HT-29 (cell line): ENCODE measurements around the gene NCOA3. TPM values are rescaled to one million over a fixed set of nuclear protein-coding genes. Genes with fewer than 3 reads are reported as not detected.
A peak's percentile ranks its signal among the peaks of the same experiment; 100 is the strongest.

Experiments used
- DNase-seq: peaks from one replicate; pipeline ENCODE4 v3.0.0-alpha.2; 2015; ENCODE audit warnings: low spot score
- total RNA-seq: library from RNA; depleted of rRNA; stranded (reverse); fragments of >200 nt; shearing (Covaris generic); gene quantifications from 2 replicates; pipeline ENCODE4 v1.2.3, GENCODE V29; 2014

Gene NCOA3
- total RNA-seq, 1 experiment from 2014 or later = 14.9 TPM

DNA sequence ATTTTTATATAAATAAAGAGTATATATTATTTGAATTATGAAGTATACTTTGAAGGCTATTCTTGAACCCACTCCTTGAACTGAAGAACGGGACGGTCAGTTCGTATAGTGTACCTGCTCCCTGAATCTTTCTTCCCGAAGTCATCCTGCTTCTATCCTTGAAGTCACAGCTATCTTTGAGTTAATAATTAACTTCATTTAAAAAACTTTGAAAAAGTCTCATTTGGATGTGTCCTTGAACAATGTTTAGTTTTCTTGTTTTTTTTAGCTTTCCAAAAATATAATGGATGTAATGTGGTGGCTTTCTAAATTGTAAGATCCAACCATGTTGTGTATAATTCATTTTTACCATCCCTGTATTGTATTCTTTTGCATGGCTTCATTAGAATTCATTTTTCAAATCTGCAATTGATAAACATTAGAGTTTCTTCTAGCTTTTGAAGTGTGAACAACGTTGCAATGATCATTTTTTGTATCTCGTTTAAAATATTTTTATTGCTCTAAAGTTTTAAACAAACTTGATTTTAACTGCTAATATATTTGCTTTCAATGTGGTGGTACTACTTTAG is 94.4 kb downstream of the NCOA3 start:
- no peak for DNase-seq

DNA sequence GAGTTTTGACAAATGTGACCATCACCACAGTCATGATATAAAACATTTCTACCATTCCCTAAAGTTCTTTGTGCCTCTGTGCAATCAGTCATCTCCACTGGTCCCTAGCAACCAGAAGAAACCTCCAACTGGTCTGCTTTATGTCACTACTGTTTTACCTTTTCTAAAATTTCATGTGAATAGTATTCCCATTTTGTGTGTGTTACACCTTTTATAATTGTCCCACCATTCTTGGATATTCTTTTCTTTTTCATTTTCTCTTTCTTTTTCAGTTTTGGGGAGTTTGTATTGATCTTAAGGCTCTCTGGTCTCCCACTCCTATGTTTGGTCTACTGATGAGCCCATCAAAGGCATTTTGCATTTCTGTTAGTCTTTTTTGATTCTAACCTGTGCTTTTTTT is 95.4 kb downstream of the NCOA3 start:
- DNase-seq = no peak

DNA sequence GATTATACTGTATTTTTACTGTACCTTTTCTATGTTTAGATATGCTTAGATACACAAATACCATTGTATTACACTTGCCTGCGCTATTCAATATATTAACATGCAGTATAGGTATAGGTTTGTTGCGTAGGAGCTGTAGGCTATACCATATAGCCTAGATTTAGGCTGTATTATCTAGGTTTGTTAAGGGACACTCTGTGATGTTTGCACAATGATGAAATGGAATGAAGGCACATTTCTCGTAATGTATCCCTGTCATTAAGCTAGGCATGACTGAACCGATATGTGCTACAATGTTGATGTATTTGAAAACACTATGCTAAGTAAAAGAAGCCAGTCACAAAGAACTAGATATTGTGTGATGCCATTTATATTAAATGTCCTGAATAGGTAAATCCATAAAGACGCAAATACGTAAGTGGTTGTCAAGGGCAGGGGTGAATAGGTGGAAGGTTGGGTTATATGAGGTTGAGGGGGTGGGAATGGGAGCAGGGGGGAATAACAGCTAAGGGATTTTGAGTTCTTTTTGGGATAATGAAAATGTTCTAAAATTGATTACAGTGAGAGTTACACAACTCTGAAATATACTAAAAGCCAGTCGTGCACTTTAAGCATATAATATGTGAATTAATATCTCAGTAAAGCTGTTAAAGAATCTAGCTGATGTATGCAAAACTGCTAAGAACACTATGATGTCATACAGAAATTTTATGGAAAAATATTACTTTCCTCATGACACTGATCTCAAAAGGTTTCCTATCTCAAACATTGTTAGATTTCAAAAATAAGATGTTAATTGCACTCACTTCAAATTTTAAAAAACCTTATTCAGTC is 97.4 kb downstream of the NCOA3 start:
- DNase-seq = no peak

DNA sequence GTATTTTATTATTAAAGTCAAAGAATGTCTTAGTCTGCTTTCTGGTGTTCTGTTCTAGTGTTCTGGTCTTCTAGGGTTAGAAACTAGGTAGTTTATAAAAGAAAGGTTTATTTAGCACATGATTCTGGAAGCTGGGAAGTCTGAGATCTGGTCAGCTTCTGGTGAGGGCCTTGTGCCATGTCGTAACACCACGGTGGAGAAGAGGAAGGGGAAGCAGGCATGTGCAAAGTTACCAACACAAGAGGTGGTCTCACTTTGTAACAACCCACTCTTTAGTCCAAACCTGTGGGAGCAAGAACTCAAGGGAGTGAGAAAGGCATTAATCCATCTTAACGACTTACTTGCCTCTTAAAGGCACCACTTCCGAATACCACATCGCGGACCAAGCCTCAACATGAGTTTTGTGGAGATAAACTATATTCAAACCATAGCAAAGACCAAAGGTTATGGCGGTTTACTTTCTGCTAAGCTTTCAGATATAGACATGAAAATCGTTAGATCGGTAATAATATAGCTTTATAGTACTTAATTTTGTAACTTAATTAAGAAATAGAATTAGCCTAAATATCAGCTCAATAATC is 99.4 kb downstream of the NCOA3 start:
- DNase-seq = no peak

DNA sequence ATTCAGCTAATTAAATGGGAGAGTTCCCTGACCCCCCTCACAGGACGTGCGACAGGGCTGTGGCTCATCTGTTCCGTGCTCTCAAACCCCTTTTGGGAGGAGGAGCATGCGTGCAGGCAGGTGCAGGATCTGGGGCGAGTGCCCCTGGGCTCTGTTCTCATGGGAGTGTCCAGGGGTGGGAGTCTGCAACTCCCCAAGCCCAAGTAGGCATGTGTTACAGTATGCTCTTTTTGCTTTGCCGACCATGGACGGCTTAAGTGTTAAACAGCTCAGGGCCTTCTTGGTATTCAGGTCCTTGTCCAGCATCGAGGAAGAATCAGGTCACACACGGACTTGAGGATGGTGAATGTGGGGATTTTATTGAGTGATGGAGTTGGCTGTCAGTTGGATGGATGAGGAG is 101.6 kb downstream of the NCOA3 start:
- DNase-seq = no peak

DNA sequence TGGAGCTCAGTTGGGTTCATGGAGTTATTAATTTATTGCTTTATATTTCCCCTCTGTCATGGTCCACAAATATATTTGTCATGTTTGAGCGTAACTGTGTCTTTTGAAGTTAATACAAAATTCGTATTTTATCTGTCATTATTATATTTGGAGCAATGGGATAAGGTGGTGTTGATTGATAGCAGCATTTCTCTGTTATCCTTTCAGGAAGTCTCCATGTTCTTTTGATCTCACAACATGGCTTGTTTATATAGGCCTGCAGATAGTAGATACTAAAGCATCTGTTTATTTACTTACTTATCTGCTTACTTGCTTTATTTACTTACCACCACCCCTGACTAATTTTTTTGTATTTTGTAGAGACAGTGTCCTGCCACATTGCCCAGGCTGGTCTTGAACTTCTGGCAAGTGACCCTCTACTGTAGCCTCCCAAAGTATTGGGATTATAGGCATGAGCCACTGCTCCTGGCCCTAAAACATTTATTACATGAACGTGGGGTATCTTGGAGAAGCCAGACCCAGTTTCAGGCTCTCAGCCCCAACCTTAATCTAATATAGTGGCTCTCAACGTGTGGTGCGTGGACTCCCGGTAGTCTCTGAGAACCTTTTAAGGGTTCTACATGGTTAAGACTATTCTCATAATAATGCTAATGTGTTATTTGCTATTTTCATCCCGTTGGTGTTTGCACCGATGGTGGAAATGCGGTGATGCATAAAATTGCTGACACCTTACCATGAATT is 104.2 kb downstream of the NCOA3 start:
- no peak for DNase-seq

DNA sequence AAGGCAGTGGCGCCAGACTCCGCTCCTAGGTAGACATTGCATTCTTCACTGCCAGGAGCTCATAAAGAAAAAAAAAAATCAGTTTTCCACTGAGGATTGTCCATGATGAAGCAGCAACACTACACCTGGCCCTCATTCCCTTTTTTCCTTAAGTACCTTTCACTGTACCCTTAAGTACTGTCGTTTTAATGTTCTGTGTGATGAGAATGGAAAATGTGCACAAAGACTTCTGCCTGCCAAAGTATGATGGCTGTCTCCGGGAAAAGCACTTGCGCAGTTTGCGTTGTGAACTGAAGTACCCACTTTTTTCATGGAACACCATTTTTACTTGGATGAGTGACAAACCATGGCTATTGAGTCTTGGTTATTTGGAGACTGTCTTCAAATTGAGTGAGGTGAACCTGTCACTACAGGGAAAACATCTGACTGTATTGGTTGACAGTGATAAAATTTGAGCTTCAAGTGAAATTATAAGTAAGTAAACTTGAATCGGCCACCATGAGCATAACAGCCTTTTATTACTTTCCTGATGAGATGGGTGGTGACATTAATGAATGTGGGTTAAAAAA is 104.8 kb downstream of the NCOA3 start:
- no peak for DNase-seq

DNA sequence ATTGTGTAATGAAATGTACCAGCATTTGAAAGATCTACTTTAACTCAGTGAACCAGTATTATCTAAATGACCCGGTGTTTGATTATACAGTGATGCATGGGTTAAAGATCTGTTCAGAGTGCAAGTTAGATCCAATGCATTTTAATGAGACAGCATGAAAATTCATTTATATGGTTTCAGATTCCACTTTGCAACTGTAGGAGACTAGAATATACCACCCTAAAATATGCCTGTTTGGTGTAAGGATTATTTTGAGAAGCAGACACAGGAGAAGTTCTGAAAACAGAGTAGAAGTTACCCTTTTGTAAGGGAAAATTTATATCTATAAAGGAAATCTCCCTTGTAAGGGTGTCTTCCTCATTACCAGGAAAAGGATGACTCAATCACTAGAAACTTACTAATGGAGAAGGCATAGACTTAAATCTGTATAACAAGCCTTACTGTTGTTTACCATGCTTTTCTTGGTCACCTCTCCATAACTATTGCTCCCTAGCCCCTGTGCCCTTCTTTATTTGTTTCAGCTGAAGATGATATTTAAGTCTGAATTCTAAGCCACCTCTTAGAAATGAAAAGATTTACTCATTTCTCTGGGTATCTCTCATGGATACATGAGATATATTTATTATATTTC is 105.4 kb downstream of the NCOA3 start:
- DNase-seq = peak; percentile 41

DNA sequence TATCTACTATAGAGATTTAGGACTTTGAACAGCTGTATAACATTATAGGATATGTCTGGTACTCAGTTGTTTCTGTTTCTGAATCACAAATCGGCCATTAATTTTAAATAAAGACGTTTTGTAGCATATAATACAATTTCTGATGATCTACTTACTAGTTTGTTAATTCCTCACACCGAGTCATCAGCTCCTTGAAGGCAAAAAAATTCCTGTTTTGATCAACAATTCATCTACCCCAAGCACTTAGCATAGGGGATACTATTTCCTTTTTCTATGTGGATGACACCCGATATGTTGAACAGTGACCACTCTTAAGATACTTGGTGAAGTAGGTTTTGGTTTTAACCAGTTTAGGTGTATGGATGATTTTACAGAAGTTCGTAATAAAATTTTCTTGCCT is 107.3 kb downstream of the NCOA3 start:
- no peak for DNase-seq

DNA sequence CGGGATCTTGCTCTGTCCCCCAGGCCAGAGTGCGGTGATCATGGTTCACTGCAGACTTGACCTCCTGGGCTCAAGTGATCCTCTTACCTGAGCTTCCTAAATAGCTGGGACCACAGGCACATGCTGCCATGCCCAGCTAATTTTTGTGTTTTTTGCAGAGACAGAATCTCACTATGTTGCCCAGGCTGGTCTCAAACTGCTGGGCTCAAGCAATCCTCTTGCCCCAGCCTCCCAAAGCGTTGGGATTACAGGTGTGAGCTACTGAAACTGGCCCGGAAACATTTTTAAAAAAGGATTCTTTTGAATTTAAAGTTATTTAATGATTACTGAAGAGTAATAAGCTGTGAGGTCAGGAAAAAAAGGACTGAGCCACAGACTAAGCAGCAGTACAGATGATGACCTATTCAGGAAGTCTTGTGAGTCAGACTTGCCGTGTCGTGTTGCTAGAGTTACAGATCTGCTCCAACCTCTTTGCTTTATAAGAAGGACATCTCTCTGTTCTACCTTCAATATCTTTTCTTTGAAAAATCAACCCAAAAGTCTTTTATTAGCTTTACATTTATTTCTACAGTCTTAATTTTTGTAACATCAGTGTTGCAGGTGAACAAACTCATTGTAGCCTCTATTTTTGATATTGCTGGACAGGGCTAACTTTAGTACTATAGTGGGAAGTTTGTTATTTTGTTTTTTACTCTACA is 108.7 kb downstream of the NCOA3 start:
- DNase-seq = peak; percentile 60

DNA sequence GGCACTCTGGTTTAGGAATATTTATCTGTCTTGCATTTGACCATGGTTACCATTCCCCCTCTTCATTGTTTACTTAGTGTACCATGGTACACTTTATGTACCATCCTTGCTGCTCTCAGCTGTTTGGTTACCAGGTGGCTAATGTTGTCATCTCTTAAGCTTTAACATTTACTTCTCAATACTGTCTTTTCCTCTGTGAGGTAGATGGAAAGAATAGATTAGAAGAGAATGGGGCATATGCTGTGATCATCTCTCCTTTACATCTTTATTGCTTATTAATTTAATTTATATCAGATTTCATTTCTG is 109.2 kb downstream of the NCOA3 start:
- DNase-seq = no peak

DNA sequence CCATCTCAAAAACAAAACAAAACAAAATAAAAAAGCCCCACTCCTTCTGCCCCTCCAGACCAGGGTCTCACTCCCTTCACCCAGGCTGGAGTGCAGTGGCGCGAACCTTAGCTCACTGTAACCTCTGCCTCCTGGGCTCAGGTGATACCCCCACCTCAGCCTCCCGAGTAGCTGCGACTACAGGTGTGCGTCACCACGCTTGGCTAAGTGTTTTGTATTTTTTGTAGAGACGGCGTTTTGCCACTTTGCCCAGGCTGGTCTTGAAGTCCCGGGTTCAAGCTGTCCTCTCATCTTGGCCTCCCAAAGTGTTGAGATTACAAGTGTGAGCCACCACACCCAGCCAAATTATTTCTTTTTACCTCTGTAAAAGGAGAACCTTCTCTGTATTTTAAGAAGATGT is 110.1 kb downstream of the NCOA3 start:
- no peak for DNase-seq

DNA sequence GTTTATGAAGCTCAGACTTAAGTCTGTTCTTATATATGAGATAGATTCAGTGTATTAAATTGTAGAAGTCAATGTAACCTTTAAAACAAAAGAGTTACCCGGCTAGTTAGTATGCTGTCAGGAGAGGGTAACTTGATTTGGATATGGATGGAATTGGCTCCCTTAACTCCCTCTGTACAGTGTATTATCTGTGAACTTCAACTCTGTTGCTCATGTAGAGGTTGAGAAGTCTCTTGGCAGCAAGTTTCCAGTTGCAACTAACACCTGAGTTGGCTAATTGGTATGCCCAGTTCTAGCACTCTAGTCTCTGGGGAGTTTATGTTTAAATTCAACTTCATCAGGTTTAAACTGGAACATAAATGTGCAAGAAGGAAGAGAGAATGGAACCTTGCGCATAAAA is 111.0 kb downstream of the NCOA3 start:
- DNase-seq = no peak

DNA sequence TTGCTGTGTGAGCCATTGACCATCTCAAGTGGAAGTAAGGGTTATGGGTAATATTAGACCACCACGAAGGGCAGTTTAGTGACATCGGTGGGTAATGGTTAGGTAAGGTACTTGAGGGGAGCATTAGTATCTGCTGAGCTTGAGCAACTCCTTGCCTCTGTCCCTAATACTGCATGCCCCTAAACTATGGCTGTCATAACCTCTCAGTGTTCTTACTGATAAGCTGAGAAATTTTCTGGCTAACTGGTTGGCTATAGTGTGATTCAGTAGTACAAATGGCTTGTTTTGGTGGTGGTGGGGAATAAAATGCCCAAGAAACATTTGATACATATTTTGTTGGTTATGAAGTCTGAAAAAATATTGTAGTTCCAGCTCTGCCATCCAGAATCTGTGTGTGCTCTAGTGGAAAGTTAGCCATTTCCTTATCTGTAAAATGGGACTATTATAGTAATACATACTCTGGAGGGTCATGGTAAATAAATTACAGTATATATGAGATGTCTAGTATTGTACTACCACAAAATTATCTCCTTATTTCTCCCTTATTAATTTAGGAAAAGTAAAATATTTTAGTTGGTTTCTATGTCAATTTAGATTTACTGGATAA is 113.1 kb downstream of the NCOA3 start:
- no peak for DNase-seq

DNA sequence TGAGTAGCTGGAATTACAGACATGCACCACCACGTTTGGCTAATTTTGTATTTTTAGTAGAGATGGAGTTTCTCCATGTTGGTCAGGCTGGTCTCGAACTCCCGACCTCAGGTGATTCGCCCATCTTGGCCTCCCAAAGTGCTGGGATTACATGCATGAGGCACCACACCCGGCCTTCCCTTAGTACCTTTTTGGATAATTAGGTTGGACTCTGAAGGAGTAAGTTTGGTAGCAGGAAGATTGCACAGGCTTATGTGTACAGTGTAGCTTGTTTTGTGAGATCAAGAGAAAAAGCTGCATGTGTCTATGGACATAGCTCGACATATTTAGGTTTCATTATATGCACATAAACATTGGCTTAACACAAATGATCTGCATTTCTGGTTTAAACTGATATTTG is 116.8 kb downstream of the NCOA3 start:
- no peak for DNase-seq

DNA sequence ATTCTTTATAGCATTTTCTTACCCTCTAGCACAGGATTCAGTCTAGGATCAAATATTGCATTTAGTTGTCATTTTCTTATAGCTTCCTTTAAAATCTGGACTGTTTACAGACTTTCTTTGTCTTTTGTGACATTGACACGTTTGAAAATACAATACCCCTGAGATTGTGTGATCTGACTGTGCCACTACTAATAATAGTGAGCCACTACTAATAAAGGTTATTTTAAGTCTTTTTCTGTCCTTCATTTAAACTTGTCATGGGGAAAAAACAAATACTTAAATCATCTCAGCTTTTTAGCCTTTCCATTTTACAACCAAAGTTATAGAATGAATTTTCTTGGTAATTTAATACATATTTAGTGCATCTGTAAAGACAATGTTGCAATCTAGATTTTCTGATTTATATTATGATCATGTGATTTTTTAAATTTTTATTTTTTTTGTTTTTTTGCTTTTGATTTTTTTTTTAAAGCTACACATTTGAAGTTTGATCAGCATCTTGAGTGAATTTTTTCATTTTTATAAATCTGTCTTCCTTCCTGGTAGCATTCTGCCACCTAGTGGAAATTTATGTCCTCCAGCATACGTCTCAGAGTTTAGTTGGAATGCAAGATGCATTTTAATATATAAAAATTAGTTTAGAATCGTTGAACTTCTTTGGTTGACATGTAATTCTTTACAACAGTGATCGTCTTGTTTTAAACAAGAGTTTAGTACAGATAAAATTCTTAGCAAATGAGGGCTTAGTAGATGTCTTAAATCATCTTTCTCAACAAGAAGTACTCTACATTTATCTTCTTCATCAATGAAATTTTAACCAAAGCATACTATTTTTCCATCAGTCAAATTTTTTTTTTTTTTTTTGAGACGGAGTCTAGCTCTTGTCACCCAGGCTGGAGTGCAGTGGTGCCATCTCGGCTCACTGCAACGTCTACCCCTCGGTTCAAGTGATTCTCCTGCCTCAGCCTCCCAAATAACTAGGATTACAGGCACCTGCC is 119.4 kb downstream of the NCOA3 start:
- DNase-seq = peak; percentile 78

DNA sequence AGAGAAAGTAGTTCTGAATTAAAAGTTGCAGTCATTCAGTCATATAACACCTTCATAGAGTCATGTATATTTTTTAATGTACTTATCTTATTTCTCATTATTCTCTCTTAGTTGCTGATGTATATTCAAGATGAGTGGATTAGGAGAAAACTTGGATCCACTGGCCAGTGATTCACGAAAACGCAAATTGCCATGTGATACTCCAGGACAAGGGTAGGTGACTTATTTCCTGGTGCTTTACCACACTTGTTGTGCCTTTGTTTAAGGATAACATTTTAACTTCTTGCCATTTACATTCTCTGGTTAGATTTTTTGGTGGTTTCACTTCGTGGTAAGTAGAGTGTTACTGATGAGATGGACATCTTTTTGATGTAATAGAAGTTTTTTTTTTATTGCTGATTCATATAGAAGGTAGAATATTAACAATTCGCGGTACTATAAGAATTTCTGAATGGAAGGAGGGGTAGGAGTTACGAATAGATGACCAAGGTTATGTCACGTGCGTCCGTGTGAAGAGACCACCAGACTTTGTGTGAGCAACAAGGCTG is 120.5 kb downstream of the NCOA3 start:
- no peak for DNase-seq

DNA sequence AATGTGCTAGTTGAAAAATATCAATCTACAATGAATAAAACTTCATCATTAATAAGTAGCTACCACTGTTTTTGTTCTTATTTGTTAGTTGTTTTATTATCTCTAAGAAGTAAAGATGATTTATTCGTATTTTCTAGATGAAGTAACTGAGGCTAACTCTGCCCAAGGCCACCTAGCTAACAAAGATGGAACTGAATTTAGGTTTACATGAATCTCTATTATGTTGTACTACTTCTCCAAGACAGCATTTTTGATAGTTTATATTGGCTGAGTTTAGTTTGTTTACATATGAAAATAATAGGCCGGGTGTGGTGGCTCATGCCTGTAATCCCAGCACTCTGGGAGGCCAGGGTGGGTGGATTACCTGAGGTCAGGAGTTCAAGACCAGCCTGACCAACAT is 121.5 kb downstream of the NCOA3 start:
- no peak for DNase-seq

DNA sequence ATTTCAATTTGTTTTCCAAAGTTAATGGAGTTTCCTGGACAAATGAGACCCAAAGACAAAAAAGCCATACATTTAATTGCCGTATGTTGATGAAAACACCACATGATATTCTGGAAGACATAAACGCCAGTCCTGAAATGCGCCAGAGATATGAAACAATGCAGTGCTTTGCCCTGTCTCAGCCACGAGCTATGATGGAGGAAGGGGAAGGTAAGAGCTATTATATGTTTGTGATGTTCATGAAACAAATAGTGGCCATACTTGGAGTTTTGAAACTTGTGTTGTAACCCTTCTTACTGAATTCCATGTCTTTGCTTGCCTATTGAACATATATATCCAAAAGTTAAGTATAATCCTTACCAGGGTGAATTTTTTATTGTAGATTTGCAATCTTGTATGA is 125.9 kb downstream of the NCOA3 start:
- no peak for DNase-seq
